Measurements from ENCODE around the gene PAXX.

PAXX gene

GRCh38 chr9:137018761-137019559 is 26.7 kb downstream of the PAXX start:
- DNase-seq (ENCODE audit: low read depth) = no peak

- no peak for DNase-seq (ENCODE audit: low read depth)
Measured at GRCh38 chr9:137019891-137020683, 27.9 kb downstream of the PAXX start.

GRCh38 chr9:137020771-137021567 is 28.7 kb downstream of the PAXX start:
- DNase-seq (ENCODE audit: low read depth) = no peak

- no peak for DNase-seq (ENCODE audit: low read depth)
Measured at GRCh38 chr9:137021568-137021978, 29.4 kb downstream of the PAXX start.

- no peak for DNase-seq (ENCODE audit: low read depth)
Measured at GRCh38 chr9:137021979-137022661, 29.9 kb downstream of the PAXX start.

GRCh38 chr9:137022662-137023008 is 30.4 kb downstream of the PAXX start:
- no peak for DNase-seq (ENCODE audit: low read depth)

- no peak for DNase-seq (ENCODE audit: low read depth)
Measured at GRCh38 chr9:137023157-137023556, 30.9 kb downstream of the PAXX start.

GRCh38 chr9:137023583-137023991 is 31.4 kb downstream of the PAXX start:
- DNase-seq (ENCODE audit: low read depth) = no peak

- no peak for DNase-seq (ENCODE audit: low read depth)
Measured at GRCh38 chr9:137025517-137025966, 33.3 kb downstream of the PAXX start.

- DNase-seq (ENCODE audit: low read depth) = no peak
Measured at GRCh38 chr9:137026384-137026783, 34.2 kb downstream of the PAXX start.

- DNase-seq (ENCODE audit: low read depth) = no peak
Measured at GRCh38 chr9:137026828-137027227, 34.6 kb downstream of the PAXX start.

GRCh38 chr9:137027369-137028262 is 35.4 kb downstream of the PAXX start, which contains the start of gene ABCA2:
Gene ABCA2 (minus strand): TSS chr9:137028237. CDS start chr9:137028140, 97 bp downstream.
- no peak for DNase-seq (ENCODE audit: low read depth)

- no peak for DNase-seq (ENCODE audit: low read depth)
Measured at GRCh38 chr9:137028263-137029057, 36.2 kb downstream of the PAXX start.

- no peak for DNase-seq (ENCODE audit: low read depth)
Measured at GRCh38 chr9:137029058-137029936, 37.1 kb downstream of the PAXX start.

- DNase-seq (ENCODE audit: low read depth) = no peak
Measured at GRCh38 chr9:137030006-137030405, 37.8 kb downstream of the PAXX start.

GRCh38 chr9:137030538-137031527 is 38.6 kb downstream of the PAXX start:
- DNase-seq (ENCODE audit: low read depth) = no peak

GRCh38 chr9:137031904-137032640 is 39.9 kb downstream of the PAXX start, which contains the start of gene FUT7:
Gene FUT7 (minus strand): TSS chr9:137032088. CDS start chr9:137031991, 97 bp downstream.
- no peak for DNase-seq (ENCODE audit: low read depth)

All from HS-27A (cell line).